ENCODE data around the gene ETS2.

DNA sequence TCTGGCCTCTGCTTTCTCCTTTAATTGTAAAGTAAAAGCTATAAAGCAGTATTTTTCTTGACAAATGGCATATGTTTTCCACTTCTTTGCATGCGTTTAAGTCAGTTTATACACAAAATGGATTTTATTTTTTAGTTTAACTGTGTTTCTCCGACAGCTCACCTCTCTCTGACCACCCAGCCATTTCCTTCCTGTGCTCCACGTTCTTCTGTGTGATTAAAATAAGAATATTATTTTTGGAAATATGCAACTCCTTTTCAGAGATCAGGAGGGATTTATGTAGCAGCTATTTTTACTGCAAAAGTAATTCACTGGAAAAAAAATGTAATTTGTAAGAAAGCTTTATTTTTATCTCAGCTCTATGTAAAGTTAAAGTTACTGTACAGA lies 18.0 kb downstream of the ETS2 start:
- no peak for TF ChIP-seq EZH2phosphoT487 (IDR thresholded peaks at IDR 0.05; ENCODE audit: insufficient read depth, low read depth)
- TF ChIP-seq EZH2 (IDR thresholded peaks at IDR 0.05; ENCODE audit: insufficient read depth, poor library complexity, severe bottlenecking), result no peak

Data from GM23248 (cell line).